Thyroid gland (tissue), 4 donors: Measurements from ENCODE around the gene SLC30A1. TPM values are rescaled to one million over a fixed set of nuclear protein-coding genes. Genes with fewer than 3 reads are reported as not detected.

ENCODE experiments used
- DNase-seq, 2 donors: peaks; one replicate each; pipeline ENCODE4 v3.0.0-alpha.2; 2019
- H3K27ac ChIP-seq, 3 donors: fragments of 200-600 bp; sonication (generic); 1 replicate in 2 of 3; 2 replicates in 1 of 3; pipeline ENCODE4 v1.5.1; 2016 to 2019; ENCODE audit warnings: mild to moderate bottlenecking in 1 of 3, moderate library complexity in 1 of 3
- H3K27me3 ChIP-seq: fragments of 200-600 bp; sonication (generic); one replicate; pipeline ENCODE4 v1.5.1; 2019
- H3K36me3 ChIP-seq, 2 donors: fragments of 200-600 bp; sonication (generic); one replicate each; pipeline ENCODE4 v1.5.1; 2016 to 2019
- H3K4me1 ChIP-seq, 2 donors: fragments of 200-600 bp; sonication (generic); one replicate each; pipeline ENCODE4 v1.5.1; 2017 to 2019
- H3K4me3 ChIP-seq, 3 donors: fragments of 200-600 bp; sonication (generic); replicated peaks in 1 of 3; 1 replicate in 2 of 3; 2 replicates in 1 of 3; pipeline ENCODE4 v1.5.1; 2016; ENCODE audit warnings: mild to moderate bottlenecking in 1 of 3
- H3K9me3 ChIP-seq: fragments of 200-600 bp; sonication (generic); one replicate; pipeline ENCODE4 v1.5.1; 2017
- CTCF ChIP-seq, 6 experiments: fragments of 200-600 bp in 3 of 6; fragments of 450-650 bp in 3 of 6; sonication (generic) in 3 of 6; IDR thresholded peaks; one replicate each; pipeline ENCODE4 v1.5.1; 2016 to 2019; ENCODE audit warnings: antibody characterized with exemption in 6 of 6, mild to moderate bottlenecking in 2 of 6, inconsistent platforms in 1 of 6, moderate library complexity in 1 of 6
- POLR2A ChIP-seq, 2 donors: fragments of 450-650 bp; IDR thresholded peaks; one replicate each; pipeline ENCODE4 v1.6.1; 2017; ENCODE audit warnings: antibody characterized with exemption in 2 of 2, mild to moderate bottlenecking in 2 of 2, moderate library complexity in 1 of 2
- WGBS, 2 donors: methylation state at CpG; one replicate each; pipeline ENCODE4 v1.1.5; 2017; 5-methylcytosine and 5-hydroxymethylcytosine counted together
- intact Hi-C: fragments of 100-400 bp; cut with DNase I; formaldehyde crosslinking; loops from one replicate; pipeline ENCODE4 v1.15.1; 2023
- total RNA-seq, 4 donors: library from RNA; depleted of rRNA; stranded (reverse); fragments of >200 nt; gene quantifications; one replicate each; pipeline ENCODE4 v1.2.3, GENCODE V29; 2016

The SLC30A1 gene
- total RNA-seq, 4 donors from 2014 or later: 22.7 to 36.0 (median 32.4) TPM

- Histone ChIP-seq H3K36me3 (no peaks in the 10 kb centered on the region), H3K27ac (no peak overlapping the region), H3K9me3 (no peaks in the 10 kb centered on the region), H3K27me3 (no peaks in the 10 kb centered on the region), H3K4me3 (no peak overlapping the region), H3K4me1 (peaks cover 5 to 6% of the 10 kb centered on the region in 2 donors)
- TF ChIP-seq POLR2A (IDR thresholded peaks at IDR 0.05): no peak
- TF ChIP-seq CTCF (IDR thresholded peaks at IDR 0.05): no peak
- no peak for DNase-seq
- WGBS, 2 donors: 91 to 92% methylated on average over 7 of the region's 7 CpGs
- intact Hi-C loops: no loop called here
These were observed 50.0 kb downstream of the SLC30A1 start for GRCh38 chr1:211529011-211529410.

DNA sequence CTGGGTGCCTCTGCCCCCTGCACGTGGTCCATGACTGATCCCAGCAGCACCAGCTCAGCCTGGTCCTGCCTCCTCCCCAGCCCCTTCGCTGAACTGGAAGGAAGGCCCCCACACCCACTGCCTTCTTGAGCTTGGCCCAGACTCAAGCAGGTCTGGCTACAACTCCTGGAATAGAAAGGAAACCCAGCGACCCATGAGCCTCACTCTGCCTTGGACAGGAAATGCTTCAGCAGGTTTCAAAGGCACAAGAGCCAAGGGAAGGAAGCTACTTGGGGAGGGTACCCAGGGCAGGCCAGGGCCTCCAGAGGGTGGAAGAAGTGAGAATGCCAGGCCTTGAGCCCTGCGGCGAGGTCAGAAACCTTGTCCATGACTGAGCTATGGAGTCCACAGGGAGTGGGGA is 51.1 kb downstream of the SLC30A1 start:
- no peaks in the 10 kb centered on the region for H3K9me3 ChIP-seq
- intact Hi-C loops: no loop called here
- TF ChIP-seq POLR2A (IDR thresholded peaks at IDR 0.05) (no peak), CTCF (IDR thresholded peaks at IDR 0.05) (no peak)
- H3K36me3 ChIP-seq: no peaks in the 10 kb centered on the region
- H3K4me1 ChIP-seq: peaks cover 5 to 6% of the 10 kb centered on the region in 2 donors
- DNase-seq: peak; percentile 29 to 45
- no peaks in the 10 kb centered on the region for H3K27me3 ChIP-seq
- WGBS, 2 donors: 44 to 51% methylated on average over 4 to 5 of the region's 5 CpGs
- H3K27ac ChIP-seq: no peak overlapping the region
- no peak overlapping the region for H3K4me3 ChIP-seq

DNA sequence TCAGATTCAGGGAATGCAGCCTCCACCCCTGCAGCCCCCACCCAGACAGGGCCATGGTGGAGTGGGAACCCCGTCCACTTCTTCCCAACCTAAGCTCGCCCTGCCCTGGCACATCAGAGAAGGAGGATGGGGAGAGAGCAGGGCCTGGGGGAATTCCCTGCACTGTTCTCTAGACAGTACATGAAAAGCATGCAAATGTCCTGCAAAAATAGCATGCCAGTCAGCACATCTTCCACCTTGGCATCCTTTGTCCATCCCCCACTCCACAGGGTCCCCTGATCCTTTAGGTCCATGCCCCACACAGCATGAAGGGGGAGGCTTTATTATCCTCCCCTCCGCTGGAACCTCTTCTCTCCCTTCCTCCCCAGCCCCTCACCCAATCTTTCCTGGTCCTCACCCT is 52.0 kb downstream of the SLC30A1 start:
- Histone ChIP-seq H3K9me3 (no peaks in the 10 kb centered on the region), H3K4me3 (no peak overlapping the region), H3K27me3 (no peaks in the 10 kb centered on the region), H3K36me3 (no peaks in the 10 kb centered on the region), H3K4me1 (peaks cover 5 to 6% of the 10 kb centered on the region in 2 donors), H3K27ac (no peak overlapping the region)
- TF ChIP-seq CTCF (IDR thresholded peaks at IDR 0.05) (no peak), POLR2A (IDR thresholded peaks at IDR 0.05) (no peak)
- 93 to 94% methylated on average over 3 of the region's 3 CpGs for WGBS, 2 donors
- no peak for DNase-seq
- intact Hi-C loops: no loop called here

GRCh38 chr1:211526101-211526500 is 52.9 kb downstream of the SLC30A1 start:
- 68 to 82% methylated on average over 1 of the region's 1 CpG for WGBS, 2 donors
- no peak for DNase-seq
- Histone ChIP-seq H3K4me3 (no peak overlapping the region), H3K4me1 (peaks cover 5 to 6% of the 10 kb centered on the region in 2 donors), H3K9me3 (no peaks in the 10 kb centered on the region), H3K27me3 (no peaks in the 10 kb centered on the region), H3K27ac (no peak overlapping the region), H3K36me3 (no peaks in the 10 kb centered on the region)
- intact Hi-C loops: no loop called here
- TF ChIP-seq POLR2A (IDR thresholded peaks at IDR 0.05): no peak
- TF ChIP-seq CTCF (IDR thresholded peaks at IDR 0.05): no peak

- 89 to 96% methylated on average over 9 of the region's 9 CpGs for WGBS, 2 donors
- DNase-seq: no peak
- no peaks in the 10 kb centered on the region for H3K27me3 ChIP-seq
- no peak overlapping the region for H3K27ac ChIP-seq
- H3K4me3 ChIP-seq: no peak overlapping the region
- TF ChIP-seq CTCF (IDR thresholded peaks at IDR 0.05): no peak
- no peak for TF ChIP-seq POLR2A (IDR thresholded peaks at IDR 0.05)
- intact Hi-C loops: no loop called here
- H3K9me3 ChIP-seq: no peaks in the 10 kb centered on the region
- H3K4me1 ChIP-seq: peaks cover 5 to 6% of the 10 kb centered on the region in 2 donors
- H3K36me3 ChIP-seq: no peaks in the 10 kb centered on the region
These were observed 53.8 kb downstream of the SLC30A1 start for GRCh38 chr1:211525101-211525676.
